K562 (cell line): ENCODE data around the gene EXOC4. TPM values are rescaled to one million over a fixed set of nuclear protein-coding genes. Genes with fewer than 3 reads are reported as not detected.

Source experiments
- DPF2 ChIP-seq: fragments of 450-650 bp; IDR thresholded peaks from 2 replicates; pipeline ENCODE4 v1.6.1; 2016
- KLF16 ChIP-seq: IDR thresholded peaks from 2 replicates; pipeline ENCODE4 v1.6.1; 2016; ENCODE audit warnings: antibody characterized with exemption
- MED1 ChIP-seq: sonication (generic); formaldehyde crosslinking; IDR thresholded peaks from 2 replicates; pipeline ENCODE4 v1.8.1; 2023; ENCODE audit warnings: missing genetic modification reagents, borderline replicate concordance
- MEIS2 ChIP-seq: fragments of 450-650 bp; IDR thresholded peaks from 2 replicates; pipeline ENCODE4 v1.6.1; 2014; ENCODE audit warnings: mild to moderate bottlenecking; ENCODE audit not compliant: partially characterized antibody
- NUFIP1 ChIP-seq: fragments of 450-650 bp; IDR thresholded peaks from 2 replicates; pipeline ENCODE4 v1.6.1; 2018; ENCODE audit not compliant: partially characterized antibody
- OTX1 ChIP-seq: fragments of 450-650 bp; formaldehyde crosslinking; IDR thresholded peaks from 2 replicates; pipeline ENCODE4 v1.4.0; 2022; ENCODE audit warnings: mild to moderate bottlenecking
- RBM25 ChIP-seq: fragments of 200-400 bp; formaldehyde crosslinking; IDR thresholded peaks from 2 replicates; pipeline ENCODE4 v1.6.1; 2018; ENCODE audit warnings: low read length, low read depth, moderate library complexity; ENCODE audit not compliant: severe bottlenecking
- SUPT5H ChIP-seq: fragments of 450-650 bp; IDR thresholded peaks from 2 replicates; pipeline ENCODE4 v1.6.1; 2016
- TCF3 ChIP-seq: sonication (generic); formaldehyde crosslinking; IDR thresholded peaks from 2 replicates; pipeline ENCODE4 v1.4.0; 2020; ENCODE audit warnings: mild to moderate bottlenecking, missing genetic modification reagents
- TEAD1 ChIP-seq, 2 experiments: fragments of 450-650 bp in 1 of 2; sonication (generic) in 1 of 2; formaldehyde crosslinking; IDR thresholded peaks; 2 replicates each; pipeline versions ENCODE4 v1.4.0 to v1.8.0; 2020 to 2022; ENCODE audit warnings: mild to moderate bottlenecking in 2 of 2, missing genetic modification reagents in 1 of 2
- ZC3H11A ChIP-seq: IDR thresholded peaks from 2 replicates; pipeline ENCODE4 v1.6.1; 2012; ENCODE audit warnings: low read depth, low read length, improper control_type of control experiment
- ZC3H4 ChIP-seq: sonication (generic); formaldehyde crosslinking; IDR thresholded peaks from 2 replicates; pipeline ENCODE4 v1.9.0; 2021; ENCODE audit warnings: missing genetic modification reagents, borderline replicate concordance
- ZC3H8 ChIP-seq: fragments of 450-650 bp; IDR thresholded peaks from 2 replicates; pipeline ENCODE4 v1.6.1; 2017
- ZFPM2 ChIP-seq: fragments of 250-450 bp; sonication (Bioruptor Pico); IDR thresholded peaks from 2 replicates; pipeline ENCODE4 v1.5.1; 2022; ENCODE audit warnings: mild to moderate bottlenecking
- ZNF589 ChIP-seq: fragments of 200-800 bp; sonication (Bioruptor generic); IDR thresholded peaks from 2 replicates; pipeline ENCODE4 v1.6.1; 2016; ENCODE audit warnings: low read depth, missing genetic modification characterization, missing compliant biosample characterization
- ZNF699 ChIP-seq: fragments of 250-450 bp; sonication (Bioruptor Pico); IDR thresholded peaks from 2 replicates; pipeline ENCODE4 v1.8.0; 2021; ENCODE audit warnings: mild to moderate bottlenecking, moderate library complexity; ENCODE audit not compliant: insufficient replicate concordance
- ZNF830 ChIP-seq: fragments of 250-450 bp; sonication (Bioruptor Pico); IDR thresholded peaks from 2 replicates; pipeline ENCODE4 v1.5.0; 2021; ENCODE audit warnings: mild to moderate bottlenecking
- ZSCAN32 ChIP-seq: fragments of 450-650 bp; formaldehyde crosslinking; IDR thresholded peaks from 2 replicates; pipeline ENCODE4 v1.4.0; 2020; ENCODE audit warnings: mild to moderate bottlenecking, moderate library complexity
- polyA plus RNA-seq, 8 experiments: library from polyadenylated mRNA; depleted of rRNA in 4 of 8; stranded (reverse) in 5 of 8; unstranded in 3 of 8; fragments of >200 nt; fragmentation: Nextera tagmentation in 2 of 8; fragmentation: Illumina TruSeq in 1 of 8; extraction: Ambion mirVana in 2 of 8; extraction: Trizol in 1 of 8; gene quantifications; 2 replicates each; pipeline versions ENCODE4 v1.2.1 to v1.2.3, GENCODE V29; 2011 to 2014; ENCODE audit warnings: inconsistent platforms in 1 of 8, missing spikeins in 1 of 8
- total RNA-seq, 7 experiments: library from RNA; depleted of rRNA in 6 of 7; stranded (reverse); fragments of >200 nt in 6 of 7; fragmentation: Illumina TruSeq in 2 of 7; extraction: Trizol in 2 of 7; gene quantifications; 2 replicates each; pipeline versions ENCODE4 v1.2.1 to v1.2.3, GENCODE V29; 2011 to 2021; ENCODE audit warnings: low replicate concordance in 1 of 7
- TF ChIP-seq, protein P1 (sequence below): conservative IDR thresholded peaks from 2 replicates; pipeline ENCODE4 v1.6.1; 2011; ENCODE audit warnings: low read depth, mild to moderate bottlenecking, low read length; ENCODE audit not compliant: control insufficient read depth
- TF ChIP-seq, protein P2 (sequence below): sonication (generic); formaldehyde crosslinking; IDR thresholded peaks from 2 replicates; pipeline ENCODE4 v1.8.0; 2022; ENCODE audit warnings: missing genetic modification reagents, mild to moderate bottlenecking, borderline replicate concordance
- TF ChIP-seq, protein P3 (sequence below): fragments of 450-650 bp; IDR thresholded peaks from 2 replicates; pipeline ENCODE4 v1.6.1; 2017; ENCODE audit warnings: antibody characterized with exemption
- TF ChIP-seq, protein P4 (sequence below): fragments of 250-450 bp; sonication (Bioruptor Pico); IDR thresholded peaks from 2 replicates; pipeline ENCODE4 v1.9.0; 2021; ENCODE audit warnings: mild to moderate bottlenecking, inconsistent platforms
- TF ChIP-seq, protein P5 (sequence below): sonication (generic); formaldehyde crosslinking; IDR thresholded peaks from 2 replicates; pipeline ENCODE4 v1.9.0; 2022; ENCODE audit warnings: mild to moderate bottlenecking, missing genetic modification reagents

EXOC4 gene
- total and polyA plus RNA-seq, 9 of the 15 experiments (the other 6 are each of a cell fraction or from before 2014, with no cell fraction given): 18.5 to 73.1 (median 46.6) TPM

DNA sequence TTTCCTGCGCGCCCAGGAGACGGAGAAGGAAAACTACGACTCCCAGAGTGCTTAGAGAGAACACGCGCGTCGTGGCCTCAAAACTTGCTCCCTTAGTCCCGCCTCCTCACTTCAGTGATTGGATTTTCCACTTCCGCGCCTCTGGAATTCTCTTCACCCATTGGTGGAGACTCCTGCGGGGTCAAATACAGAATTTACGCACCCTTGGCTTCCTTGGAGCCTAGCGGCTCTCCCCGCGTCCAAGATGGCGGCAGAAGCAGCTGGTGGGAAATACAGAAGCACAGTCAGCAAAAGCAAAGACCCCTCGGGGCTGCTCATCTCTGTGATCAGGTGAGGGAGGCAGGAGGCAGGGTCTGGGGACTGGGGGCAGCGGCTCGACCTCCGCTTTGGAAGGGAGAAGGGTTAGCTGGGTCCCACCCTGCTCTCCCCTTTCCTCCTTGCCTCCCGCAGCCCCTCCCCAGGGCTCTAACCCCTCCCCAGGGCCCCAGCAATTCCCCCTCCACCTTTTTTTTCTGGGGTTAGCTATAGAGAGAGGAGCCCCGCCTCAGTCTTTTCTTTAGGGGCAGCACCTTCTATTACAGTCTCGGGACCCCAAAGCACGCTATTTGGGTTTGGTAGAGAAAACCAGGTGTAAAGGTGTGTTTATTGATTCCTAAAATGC is at the start of gene EXOC4 (continued):
- TF ChIP-seq DPF2 (no peak), OTX1 (CRISPR knock-in tag) (peak; percentile 56; the same call in 1 of the 2 replicates), SUPT5H (peak; percentile 96), ZC3H11A (no peak), ZNF699 (CRISPR knock-in tag) (no peak), ZFPM2 (CRISPR knock-in tag) (no peak), ZSCAN32 (CRISPR knock-in tag) (no peak), RBM25 (peak; percentile 98), MEIS2 (peak; percentile 49), TEAD1 (CRISPR knock-in tag; IDR thresholded peaks at IDR 0.05) (peak in 1 of 2 experiments; percentile 70; a peak in 1 of 4 replicates), ZNF589 (no peak), KLF16 (no peak), ZC3H4 (CRISPR knock-in tag) (no peak), TCF3 (CRISPR knock-in tag) (peak; percentile 14; the same call in 1 of the 2 replicates), MED1 (CRISPR knock-in tag) (no peak), NUFIP1 (no peak), ZNF830 (CRISPR knock-in tag) (0 out of 2 replicates have a peak, but pooled peaks have one; percentile 40), ZC3H8 (no peak)
- TF ChIP-seq, protein P1, sequence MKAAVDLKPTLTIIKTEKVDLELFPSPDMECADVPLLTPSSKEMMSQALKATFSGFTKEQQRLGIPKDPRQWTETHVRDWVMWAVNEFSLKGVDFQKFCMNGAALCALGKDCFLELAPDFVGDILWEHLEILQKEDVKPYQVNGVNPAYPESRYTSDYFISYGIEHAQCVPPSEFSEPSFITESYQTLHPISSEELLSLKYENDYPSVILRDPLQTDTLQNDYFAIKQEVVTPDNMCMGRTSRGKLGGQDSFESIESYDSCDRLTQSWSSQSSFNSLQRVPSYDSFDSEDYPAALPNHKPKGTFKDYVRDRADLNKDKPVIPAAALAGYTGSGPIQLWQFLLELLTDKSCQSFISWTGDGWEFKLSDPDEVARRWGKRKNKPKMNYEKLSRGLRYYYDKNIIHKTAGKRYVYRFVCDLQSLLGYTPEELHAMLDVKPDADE: peak; percentile 91
- TF ChIP-seq, protein P2, sequence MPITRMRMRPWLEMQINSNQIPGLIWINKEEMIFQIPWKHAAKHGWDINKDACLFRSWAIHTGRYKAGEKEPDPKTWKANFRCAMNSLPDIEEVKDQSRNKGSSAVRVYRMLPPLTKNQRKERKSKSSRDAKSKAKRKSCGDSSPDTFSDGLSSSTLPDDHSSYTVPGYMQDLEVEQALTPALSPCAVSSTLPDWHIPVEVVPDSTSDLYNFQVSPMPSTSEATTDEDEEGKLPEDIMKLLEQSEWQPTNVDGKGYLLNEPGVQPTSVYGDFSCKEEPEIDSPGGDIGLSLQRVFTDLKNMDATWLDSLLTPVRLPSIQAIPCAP (CRISPR knock-in tag): no peak
- TF ChIP-seq, protein P3, sequence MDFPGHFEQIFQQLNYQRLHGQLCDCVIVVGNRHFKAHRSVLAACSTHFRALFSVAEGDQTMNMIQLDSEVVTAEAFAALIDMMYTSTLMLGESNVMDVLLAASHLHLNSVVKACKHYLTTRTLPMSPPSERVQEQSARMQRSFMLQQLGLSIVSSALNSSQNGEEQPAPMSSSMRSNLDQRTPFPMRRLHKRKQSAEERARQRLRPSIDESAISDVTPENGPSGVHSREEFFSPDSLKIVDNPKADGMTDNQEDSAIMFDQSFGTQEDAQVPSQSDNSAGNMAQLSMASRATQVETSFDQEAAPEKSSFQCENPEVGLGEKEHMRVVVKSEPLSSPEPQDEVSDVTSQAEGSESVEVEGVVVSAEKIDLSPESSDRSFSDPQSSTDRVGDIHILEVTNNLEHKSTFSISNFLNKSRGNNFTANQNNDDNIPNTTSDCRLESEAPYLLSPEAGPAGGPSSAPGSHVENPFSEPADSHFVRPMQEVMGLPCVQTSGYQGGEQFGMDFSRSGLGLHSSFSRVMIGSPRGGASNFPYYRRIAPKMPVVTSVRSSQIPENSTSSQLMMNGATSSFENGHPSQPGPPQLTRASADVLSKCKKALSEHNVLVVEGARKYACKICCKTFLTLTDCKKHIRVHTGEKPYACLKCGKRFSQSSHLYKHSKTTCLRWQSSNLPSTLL: no peak
- TF ChIP-seq, protein P4, sequence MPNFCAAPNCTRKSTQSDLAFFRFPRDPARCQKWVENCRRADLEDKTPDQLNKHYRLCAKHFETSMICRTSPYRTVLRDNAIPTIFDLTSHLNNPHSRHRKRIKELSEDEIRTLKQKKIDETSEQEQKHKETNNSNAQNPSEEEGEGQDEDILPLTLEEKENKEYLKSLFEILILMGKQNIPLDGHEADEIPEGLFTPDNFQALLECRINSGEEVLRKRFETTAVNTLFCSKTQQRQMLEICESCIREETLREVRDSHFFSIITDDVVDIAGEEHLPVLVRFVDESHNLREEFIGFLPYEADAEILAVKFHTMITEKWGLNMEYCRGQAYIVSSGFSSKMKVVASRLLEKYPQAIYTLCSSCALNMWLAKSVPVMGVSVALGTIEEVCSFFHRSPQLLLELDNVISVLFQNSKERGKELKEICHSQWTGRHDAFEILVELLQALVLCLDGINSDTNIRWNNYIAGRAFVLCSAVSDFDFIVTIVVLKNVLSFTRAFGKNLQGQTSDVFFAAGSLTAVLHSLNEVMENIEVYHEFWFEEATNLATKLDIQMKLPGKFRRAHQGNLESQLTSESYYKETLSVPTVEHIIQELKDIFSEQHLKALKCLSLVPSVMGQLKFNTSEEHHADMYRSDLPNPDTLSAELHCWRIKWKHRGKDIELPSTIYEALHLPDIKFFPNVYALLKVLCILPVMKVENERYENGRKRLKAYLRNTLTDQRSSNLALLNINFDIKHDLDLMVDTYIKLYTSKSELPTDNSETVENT (CRISPR knock-in tag): no peak
- TF ChIP-seq, protein P5, sequence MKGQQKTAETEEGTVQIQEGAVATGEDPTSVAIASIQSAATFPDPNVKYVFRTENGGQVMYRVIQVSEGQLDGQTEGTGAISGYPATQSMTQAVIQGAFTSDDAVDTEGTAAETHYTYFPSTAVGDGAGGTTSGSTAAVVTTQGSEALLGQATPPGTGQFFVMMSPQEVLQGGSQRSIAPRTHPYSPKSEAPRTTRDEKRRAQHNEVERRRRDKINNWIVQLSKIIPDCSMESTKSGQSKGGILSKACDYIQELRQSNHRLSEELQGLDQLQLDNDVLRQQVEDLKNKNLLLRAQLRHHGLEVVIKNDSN (CRISPR knock-in tag): peak; percentile 34
